HEK293 (cell line): ENCODE results near the gene ABL2.
A peak's percentile ranks its signal among the peaks of the same experiment; 100 is the strongest.

ENCODE experiments used
- BCL11A ChIP-seq: fragments of 450-650 bp; formaldehyde crosslinking; IDR thresholded peaks from 2 replicates; pipeline ENCODE4 v1.5.1; 2016; ENCODE audit warnings: low read depth, missing biosample characterization, missing genetic modification characterization
- BCL11B ChIP-seq: fragments of 450-650 bp; formaldehyde crosslinking; IDR thresholded peaks from 2 replicates; pipeline ENCODE4 v1.5.1; 2016; ENCODE audit warnings: low read depth, missing biosample characterization, missing genetic modification characterization
- KLF8 ChIP-seq: fragments of 450-650 bp; formaldehyde crosslinking; IDR thresholded peaks from 2 replicates; pipeline ENCODE4 v1.5.1; 2016; ENCODE audit warnings: missing biosample characterization, missing genetic modification characterization
- MEIS1 ChIP-seq: sonication (generic); formaldehyde crosslinking; IDR thresholded peaks from 2 replicates; pipeline ENCODE4 v1.8.1; 2022; ENCODE audit warnings: missing genetic modification reagents, mild to moderate bottlenecking, borderline replicate concordance
- OSR2 ChIP-seq: fragments of 450-650 bp; formaldehyde crosslinking; IDR thresholded peaks from 2 replicates; pipeline ENCODE4 v1.5.1; 2016; ENCODE audit warnings: missing biosample characterization, missing genetic modification characterization
- OVOL3 ChIP-seq: fragments of 450-650 bp; formaldehyde crosslinking; IDR thresholded peaks from 2 replicates; pipeline ENCODE4 v1.5.1; 2016; ENCODE audit warnings: missing biosample characterization, missing genetic modification characterization
- SP7 ChIP-seq: fragments of 450-650 bp; formaldehyde crosslinking; IDR thresholded peaks from 2 replicates; pipeline ENCODE4 v1.5.1; 2016; ENCODE audit warnings: missing biosample characterization, missing genetic modification characterization
- WT1 ChIP-seq: fragments of 450-650 bp; formaldehyde crosslinking; IDR thresholded peaks from 2 replicates; pipeline ENCODE4 v1.5.1; 2016; ENCODE audit warnings: missing biosample characterization, missing genetic modification characterization
- ZNF24 ChIP-seq: fragments of 450-650 bp; formaldehyde crosslinking; IDR thresholded peaks from 2 replicates; pipeline ENCODE4 v1.5.1; 2016; ENCODE audit warnings: missing biosample characterization, missing genetic modification characterization
- ZNF266 ChIP-seq: fragments of 450-650 bp; formaldehyde crosslinking; IDR thresholded peaks from 2 replicates; pipeline ENCODE4 v1.5.1; 2016; ENCODE audit warnings: missing biosample characterization, missing genetic modification characterization, low read depth
- ZNF473 ChIP-seq: fragments of 450-650 bp; formaldehyde crosslinking; IDR thresholded peaks from 2 replicates; pipeline ENCODE4 v1.5.1; 2017; ENCODE audit warnings: missing biosample characterization, missing genetic modification characterization
- ZNF561 ChIP-seq: fragments of 450-650 bp; IDR thresholded peaks from 2 replicates; pipeline ENCODE4 v1.5.1; 2018; ENCODE audit warnings: missing biosample characterization, missing genetic modification characterization, borderline replicate concordance
- ZNF596 ChIP-seq: fragments of 450-650 bp; IDR thresholded peaks from 2 replicates; pipeline ENCODE4 v1.5.0; 2018; ENCODE audit warnings: missing biosample characterization, mild to moderate bottlenecking, missing genetic modification characterization, moderate library complexity
- ZNF600 ChIP-seq: fragments of 450-650 bp; formaldehyde crosslinking; IDR thresholded peaks from 2 replicates; pipeline ENCODE4 v1.5.1; 2016; ENCODE audit warnings: missing biosample characterization, missing genetic modification characterization
- ZNF654 ChIP-seq: fragments of 450-650 bp; formaldehyde crosslinking; IDR thresholded peaks from 2 replicates; pipeline ENCODE4 v1.5.1; 2016; ENCODE audit warnings: low read depth, missing biosample characterization, missing genetic modification characterization
- ZNF660 ChIP-seq: fragments of 450-650 bp; IDR thresholded peaks from 2 replicates; pipeline ENCODE4 v1.5.1; 2018; ENCODE audit warnings: missing biosample characterization, mild to moderate bottlenecking, missing genetic modification characterization
- ZNF664 ChIP-seq: fragments of 450-650 bp; formaldehyde crosslinking; IDR thresholded peaks from 2 replicates; pipeline ENCODE4 v1.5.1; 2016; ENCODE audit warnings: missing biosample characterization, missing genetic modification characterization
- ZNF792 ChIP-seq: fragments of 450-650 bp; formaldehyde crosslinking; IDR thresholded peaks from 2 replicates; pipeline ENCODE4 v1.5.1; 2016; ENCODE audit warnings: missing biosample characterization, missing genetic modification characterization
- TF ChIP-seq, protein P1 (sequence below): sonication (generic); formaldehyde crosslinking; IDR thresholded peaks from 2 replicates; pipeline ENCODE4 v1.8.1; 2022; ENCODE audit warnings: mild to moderate bottlenecking, moderate library complexity, missing genetic modification reagents
- TF ChIP-seq, protein P2 (sequence below): fragments of 450-650 bp; formaldehyde crosslinking; IDR thresholded peaks from 2 replicates; pipeline ENCODE4 v1.5.1; 2017; ENCODE audit warnings: missing biosample characterization, missing genetic modification characterization
- TF ChIP-seq, protein P3 (sequence below): fragments of 450-650 bp; formaldehyde crosslinking; IDR thresholded peaks from 2 replicates; pipeline ENCODE4 v1.5.1; 2017; ENCODE audit warnings: missing biosample characterization, missing genetic modification characterization
- TF ChIP-seq, protein P4 (sequence below): fragments of 450-650 bp; formaldehyde crosslinking; IDR thresholded peaks from 2 replicates; pipeline ENCODE4 v1.5.1; 2016; ENCODE audit warnings: missing biosample characterization, missing genetic modification characterization
- TF ChIP-seq, protein P5 (sequence below): fragments of 450-650 bp; formaldehyde crosslinking; IDR thresholded peaks from 2 replicates; pipeline ENCODE4 v1.5.1; 2016; ENCODE audit warnings: missing biosample characterization, missing genetic modification characterization
- TF ChIP-seq, protein P6 (sequence below): fragments of 450-650 bp; formaldehyde crosslinking; IDR thresholded peaks from 2 replicates; pipeline ENCODE4 v1.5.1; 2016; ENCODE audit warnings: missing biosample characterization, missing genetic modification characterization
- TF ChIP-seq, protein P7 (sequence below): fragments of 450-650 bp; IDR thresholded peaks from 2 replicates; pipeline ENCODE4 v1.5.1; 2018; ENCODE audit warnings: missing biosample characterization, mild to moderate bottlenecking, missing genetic modification characterization

ABL2 gene

DNA sequence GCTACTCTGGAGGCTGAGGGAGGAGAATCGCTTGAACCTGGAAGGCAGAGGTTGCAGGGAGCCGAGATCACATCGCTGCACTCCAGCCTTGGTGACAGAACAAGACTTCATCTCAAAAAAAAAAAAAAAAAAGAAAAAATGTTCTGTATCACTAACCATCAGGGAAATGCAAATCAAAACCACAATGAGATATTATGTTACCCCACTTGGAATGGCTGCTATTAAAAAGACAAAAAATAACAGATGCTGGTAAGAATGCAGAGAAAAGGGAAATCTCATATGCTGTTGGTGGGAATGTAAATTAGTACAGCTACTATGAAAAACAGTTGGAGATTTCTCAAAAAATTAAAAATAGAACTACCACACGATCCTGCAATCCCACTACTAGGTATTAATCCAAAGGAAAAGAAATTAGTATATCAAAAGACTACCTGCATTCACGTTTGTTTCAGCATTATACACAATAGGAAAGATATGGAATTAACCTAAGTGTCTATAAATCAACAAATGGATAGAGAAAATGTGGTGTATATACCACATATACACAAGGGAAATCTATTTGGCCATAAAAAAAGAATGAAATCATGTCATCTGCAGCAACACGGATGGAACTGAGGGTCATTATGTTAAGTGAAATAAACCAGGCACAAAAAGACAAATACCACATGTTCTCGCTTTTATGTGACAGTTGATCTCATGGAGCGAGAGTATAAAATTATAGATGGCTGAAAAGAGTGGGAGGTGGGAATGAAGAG, 62.6 kb downstream of the ABL2 start (continued):
- TF ChIP-seq, protein P1, sequence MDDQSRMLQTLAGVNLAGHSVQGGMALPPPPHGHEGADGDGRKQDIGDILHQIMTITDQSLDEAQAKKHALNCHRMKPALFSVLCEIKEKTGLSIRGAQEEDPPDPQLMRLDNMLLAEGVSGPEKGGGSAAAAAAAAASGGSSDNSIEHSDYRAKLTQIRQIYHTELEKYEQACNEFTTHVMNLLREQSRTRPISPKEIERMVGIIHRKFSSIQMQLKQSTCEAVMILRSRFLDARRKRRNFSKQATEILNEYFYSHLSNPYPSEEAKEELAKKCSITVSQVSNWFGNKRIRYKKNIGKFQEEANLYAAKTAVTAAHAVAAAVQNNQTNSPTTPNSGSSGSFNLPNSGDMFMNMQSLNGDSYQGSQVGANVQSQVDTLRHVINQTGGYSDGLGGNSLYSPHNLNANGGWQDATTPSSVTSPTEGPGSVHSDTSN (CRISPR knock-in tag): no peak
- peak; percentile 88 for TF ChIP-seq SP7 (tag by site-specific recombination)
- TF ChIP-seq ZNF266 (tag by site-specific recombination): no peak
- TF ChIP-seq ZNF660 (tag by site-specific recombination): no peak
- TF ChIP-seq, protein P2, sequence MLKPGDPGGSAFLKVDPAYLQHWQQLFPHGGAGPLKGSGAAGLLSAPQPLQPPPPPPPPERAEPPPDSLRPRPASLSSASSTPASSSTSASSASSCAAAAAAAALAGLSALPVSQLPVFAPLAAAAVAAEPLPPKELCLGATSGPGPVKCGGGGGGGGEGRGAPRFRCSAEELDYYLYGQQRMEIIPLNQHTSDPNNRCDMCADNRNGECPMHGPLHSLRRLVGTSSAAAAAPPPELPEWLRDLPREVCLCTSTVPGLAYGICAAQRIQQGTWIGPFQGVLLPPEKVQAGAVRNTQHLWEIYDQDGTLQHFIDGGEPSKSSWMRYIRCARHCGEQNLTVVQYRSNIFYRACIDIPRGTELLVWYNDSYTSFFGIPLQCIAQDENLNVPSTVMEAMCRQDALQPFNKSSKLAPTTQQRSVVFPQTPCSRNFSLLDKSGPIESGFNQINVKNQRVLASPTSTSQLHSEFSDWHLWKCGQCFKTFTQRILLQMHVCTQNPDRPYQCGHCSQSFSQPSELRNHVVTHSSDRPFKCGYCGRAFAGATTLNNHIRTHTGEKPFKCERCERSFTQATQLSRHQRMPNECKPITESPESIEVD (tag by site-specific recombination): peak; percentile 93
- TF ChIP-seq OSR2 (tag by site-specific recombination): peak; percentile 92
- 0 out of 2 replicates have a peak, but pooled peaks have one; percentile 12 for TF ChIP-seq ZNF600
- TF ChIP-seq WT1 (tag by site-specific recombination): peak; percentile 76
- TF ChIP-seq OVOL3: peak; percentile 36; the same call in 1 of the 2 replicates
- peak; percentile 50 for TF ChIP-seq KLF8 (tag by site-specific recombination)
- peak; percentile 75; the same call in 1 of the 2 replicates for TF ChIP-seq BCL11B (tag by site-specific recombination)
- TF ChIP-seq ZNF24 (tag by site-specific recombination): 0 out of 2 replicates have a peak, but pooled peaks have one; percentile 45
- no peak for TF ChIP-seq ZNF664 (tag by site-specific recombination)
- peak; percentile 97 for TF ChIP-seq BCL11A (tag by site-specific recombination)
- TF ChIP-seq, protein P3, sequence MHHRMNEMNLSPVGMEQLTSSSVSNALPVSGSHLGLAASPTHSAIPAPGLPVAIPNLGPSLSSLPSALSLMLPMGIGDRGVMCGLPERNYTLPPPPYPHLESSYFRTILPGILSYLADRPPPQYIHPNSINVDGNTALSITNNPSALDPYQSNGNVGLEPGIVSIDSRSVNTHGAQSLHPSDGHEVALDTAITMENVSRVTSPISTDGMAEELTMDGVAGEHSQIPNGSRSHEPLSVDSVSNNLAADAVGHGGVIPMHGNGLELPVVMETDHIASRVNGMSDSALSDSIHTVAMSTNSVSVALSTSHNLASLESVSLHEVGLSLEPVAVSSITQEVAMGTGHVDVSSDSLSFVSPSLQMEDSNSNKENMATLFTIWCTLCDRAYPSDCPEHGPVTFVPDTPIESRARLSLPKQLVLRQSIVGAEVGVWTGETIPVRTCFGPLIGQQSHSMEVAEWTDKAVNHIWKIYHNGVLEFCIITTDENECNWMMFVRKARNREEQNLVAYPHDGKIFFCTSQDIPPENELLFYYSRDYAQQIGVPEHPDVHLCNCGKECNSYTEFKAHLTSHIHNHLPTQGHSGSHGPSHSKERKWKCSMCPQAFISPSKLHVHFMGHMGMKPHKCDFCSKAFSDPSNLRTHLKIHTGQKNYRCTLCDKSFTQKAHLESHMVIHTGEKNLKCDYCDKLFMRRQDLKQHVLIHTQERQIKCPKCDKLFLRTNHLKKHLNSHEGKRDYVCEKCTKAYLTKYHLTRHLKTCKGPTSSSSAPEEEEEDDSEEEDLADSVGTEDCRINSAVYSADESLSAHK: no peak
- TF ChIP-seq, protein P4, sequence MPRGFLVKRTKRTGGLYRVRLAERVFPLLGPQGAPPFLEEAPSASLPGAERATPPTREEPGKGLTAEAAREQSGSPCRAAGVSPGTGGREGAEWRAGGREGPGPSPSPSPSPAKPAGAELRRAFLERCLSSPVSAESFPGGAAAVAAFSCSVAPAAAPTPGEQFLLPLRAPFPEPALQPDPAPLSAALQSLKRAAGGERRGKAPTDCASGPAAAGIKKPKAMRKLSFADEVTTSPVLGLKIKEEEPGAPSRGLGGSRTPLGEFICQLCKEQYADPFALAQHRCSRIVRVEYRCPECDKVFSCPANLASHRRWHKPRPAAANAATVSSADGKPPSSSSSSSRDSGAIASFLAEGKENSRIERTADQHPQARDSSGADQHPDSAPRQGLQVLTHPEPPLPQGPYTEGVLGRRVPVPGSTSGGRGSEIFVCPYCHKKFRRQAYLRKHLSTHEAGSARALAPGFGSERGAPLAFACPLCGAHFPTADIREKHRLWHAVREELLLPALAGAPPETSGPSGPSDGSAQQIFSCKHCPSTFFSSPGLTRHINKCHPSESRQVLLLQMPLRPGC (tag by site-specific recombination): 0 out of 2 replicates have a peak, but pooled peaks have one; percentile 43
- no peak for TF ChIP-seq ZNF473 (tag by site-specific recombination)
- TF ChIP-seq ZNF792 (tag by site-specific recombination): no peak
- TF ChIP-seq, protein P5, sequence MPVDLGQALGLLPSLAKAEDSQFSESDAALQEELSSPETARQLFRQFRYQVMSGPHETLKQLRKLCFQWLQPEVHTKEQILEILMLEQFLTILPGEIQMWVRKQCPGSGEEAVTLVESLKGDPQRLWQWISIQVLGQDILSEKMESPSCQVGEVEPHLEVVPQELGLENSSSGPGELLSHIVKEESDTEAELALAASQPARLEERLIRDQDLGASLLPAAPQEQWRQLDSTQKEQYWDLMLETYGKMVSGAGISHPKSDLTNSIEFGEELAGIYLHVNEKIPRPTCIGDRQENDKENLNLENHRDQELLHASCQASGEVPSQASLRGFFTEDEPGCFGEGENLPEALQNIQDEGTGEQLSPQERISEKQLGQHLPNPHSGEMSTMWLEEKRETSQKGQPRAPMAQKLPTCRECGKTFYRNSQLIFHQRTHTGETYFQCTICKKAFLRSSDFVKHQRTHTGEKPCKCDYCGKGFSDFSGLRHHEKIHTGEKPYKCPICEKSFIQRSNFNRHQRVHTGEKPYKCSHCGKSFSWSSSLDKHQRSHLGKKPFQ (tag by site-specific recombination): no peak; the same call in 1 of the 2 replicates
- TF ChIP-seq ZNF561: 0 out of 2 replicates have a peak, but pooled peaks have one; percentile 31
- TF ChIP-seq, protein P6, sequence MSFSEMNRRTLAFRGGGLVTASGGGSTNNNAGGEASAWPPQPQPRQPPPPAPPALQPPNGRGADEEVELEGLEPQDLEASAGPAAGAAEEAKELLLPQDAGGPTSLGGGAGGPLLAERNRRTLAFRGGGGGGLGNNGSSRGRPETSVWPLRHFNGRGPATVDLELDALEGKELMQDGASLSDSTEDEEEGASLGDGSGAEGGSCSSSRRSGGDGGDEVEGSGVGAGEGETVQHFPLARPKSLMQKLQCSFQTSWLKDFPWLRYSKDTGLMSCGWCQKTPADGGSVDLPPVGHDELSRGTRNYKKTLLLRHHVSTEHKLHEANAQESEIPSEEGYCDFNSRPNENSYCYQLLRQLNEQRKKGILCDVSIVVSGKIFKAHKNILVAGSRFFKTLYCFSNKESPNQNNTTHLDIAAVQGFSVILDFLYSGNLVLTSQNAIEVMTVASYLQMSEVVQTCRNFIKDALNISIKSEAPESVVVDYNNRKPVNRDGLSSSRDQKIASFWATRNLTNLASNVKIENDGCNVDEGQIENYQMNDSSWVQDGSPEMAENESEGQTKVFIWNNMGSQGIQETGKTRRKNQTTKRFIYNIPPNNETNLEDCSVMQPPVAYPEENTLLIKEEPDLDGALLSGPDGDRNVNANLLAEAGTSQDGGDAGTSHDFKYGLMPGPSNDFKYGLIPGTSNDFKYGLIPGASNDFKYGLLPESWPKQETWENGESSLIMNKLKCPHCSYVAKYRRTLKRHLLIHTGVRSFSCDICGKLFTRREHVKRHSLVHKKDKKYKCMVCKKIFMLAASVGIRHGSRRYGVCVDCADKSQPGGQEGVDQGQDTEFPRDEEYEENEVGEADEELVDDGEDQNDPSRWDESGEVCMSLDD (tag by site-specific recombination): no peak
- no peak for TF ChIP-seq MEIS1 (CRISPR knock-in tag)
- no peak for TF ChIP-seq ZNF596 (tag by site-specific recombination)
- 0 out of 2 replicates have a peak, but pooled peaks have one; percentile 8 for TF ChIP-seq ZNF654 (tag by site-specific recombination)
- TF ChIP-seq, protein P7, sequence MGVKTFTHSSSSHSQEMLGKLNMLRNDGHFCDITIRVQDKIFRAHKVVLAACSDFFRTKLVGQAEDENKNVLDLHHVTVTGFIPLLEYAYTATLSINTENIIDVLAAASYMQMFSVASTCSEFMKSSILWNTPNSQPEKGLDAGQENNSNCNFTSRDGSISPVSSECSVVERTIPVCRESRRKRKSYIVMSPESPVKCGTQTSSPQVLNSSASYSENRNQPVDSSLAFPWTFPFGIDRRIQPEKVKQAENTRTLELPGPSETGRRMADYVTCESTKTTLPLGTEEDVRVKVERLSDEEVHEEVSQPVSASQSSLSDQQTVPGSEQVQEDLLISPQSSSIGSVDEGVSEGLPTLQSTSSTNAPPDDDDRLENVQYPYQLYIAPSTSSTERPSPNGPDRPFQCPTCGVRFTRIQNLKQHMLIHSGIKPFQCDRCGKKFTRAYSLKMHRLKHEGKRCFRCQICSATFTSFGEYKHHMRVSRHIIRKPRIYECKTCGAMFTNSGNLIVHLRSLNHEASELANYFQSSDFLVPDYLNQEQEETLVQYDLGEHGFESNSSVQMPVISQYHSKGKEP (tag by site-specific recombination): peak; percentile 43; the same call in 1 of the 2 replicates
